C4-2B (cell line): Measurements from ENCODE around the gene PCP4.

ENCODE experiments used
- CTCF ChIP-seq: fragments of 450-650 bp; conservative IDR thresholded peaks from 2 replicates; pipeline ENCODE4 v1.5.1; 2017; ENCODE audit warnings: mild to moderate bottlenecking
- ZFX ChIP-seq: fragments of 450-650 bp; IDR thresholded peaks from 2 replicates; pipeline ENCODE4 v1.6.1; 2017

- TF ChIP-seq CTCF (no peak), ZFX (no peak)
These were observed 1.1 kb upstream of the PCP4 start for GRCh38 chr21:39866093-39866492.
